ENCODE measurements around the gene CHRM2.

Gene CHRM2

DNA sequence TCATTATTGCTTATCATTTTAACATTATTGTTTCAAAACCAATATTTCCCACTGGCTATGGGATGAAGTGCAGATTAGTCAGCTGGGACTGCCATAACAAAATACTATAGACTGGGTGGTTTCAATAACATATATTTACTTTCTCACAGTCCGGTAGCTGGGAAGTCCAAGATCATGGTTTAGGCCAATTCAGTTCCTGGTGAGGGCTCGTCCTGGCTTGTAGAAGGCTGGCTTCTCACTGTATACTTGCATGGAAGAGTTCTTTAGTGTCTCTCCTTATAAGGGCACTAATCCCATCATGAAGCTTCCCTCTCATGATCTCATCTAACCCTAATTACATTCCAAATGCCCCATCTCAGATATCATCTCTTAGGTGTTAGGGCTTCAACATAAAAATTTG lies 101.3 kb downstream of the CHRM2 start:
- Mint-ChIP-seq H3K27ac (no peak overlapping the region), H3K4me1 (no peaks in the 10 kb centered on the region)

DNA sequence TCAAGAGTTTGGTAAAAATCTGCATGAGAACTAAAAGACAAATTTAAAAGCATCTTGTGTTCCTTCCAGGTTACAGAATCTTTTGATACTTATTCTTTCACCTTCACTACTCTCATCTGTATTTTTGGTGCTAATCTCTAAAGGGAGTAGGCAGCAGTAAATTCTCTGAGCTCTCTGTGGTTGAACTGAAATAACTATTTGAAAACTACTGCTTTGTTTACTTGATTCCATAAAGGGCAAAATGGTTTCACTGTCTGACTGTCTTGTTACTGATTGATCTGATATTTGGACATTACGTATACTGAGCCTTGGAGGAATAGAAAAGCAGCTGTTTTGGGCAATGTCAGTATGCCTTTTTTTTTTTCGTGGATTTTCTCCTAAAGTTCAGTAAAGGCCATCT lies 103.3 kb downstream of the CHRM2 start:
- DNase-seq (no peak), ATAC-seq (no peak)
- Mint-ChIP-seq H3K4me1 (no peaks in the 10 kb centered on the region), H3K27ac (no peak overlapping the region), H3K9me3 (peaks cover 4 to 13% of the 10 kb centered on the region in 2 donors), H3K27me3 (no peaks in the 10 kb centered on the region), H3K4me3 (no peak overlapping the region)

More for the DNA sequence above, 101.3 kb downstream of the CHRM2 start:
- Mint-ChIP-seq H3K27me3 (no peaks in the 10 kb centered on the region), H3K4me3 (no peak overlapping the region), H3K9me3 (peaks cover 4 to 9% of the 10 kb centered on the region in 2 donors)
- ATAC-seq (no peak), DNase-seq (no peak)

DNA sequence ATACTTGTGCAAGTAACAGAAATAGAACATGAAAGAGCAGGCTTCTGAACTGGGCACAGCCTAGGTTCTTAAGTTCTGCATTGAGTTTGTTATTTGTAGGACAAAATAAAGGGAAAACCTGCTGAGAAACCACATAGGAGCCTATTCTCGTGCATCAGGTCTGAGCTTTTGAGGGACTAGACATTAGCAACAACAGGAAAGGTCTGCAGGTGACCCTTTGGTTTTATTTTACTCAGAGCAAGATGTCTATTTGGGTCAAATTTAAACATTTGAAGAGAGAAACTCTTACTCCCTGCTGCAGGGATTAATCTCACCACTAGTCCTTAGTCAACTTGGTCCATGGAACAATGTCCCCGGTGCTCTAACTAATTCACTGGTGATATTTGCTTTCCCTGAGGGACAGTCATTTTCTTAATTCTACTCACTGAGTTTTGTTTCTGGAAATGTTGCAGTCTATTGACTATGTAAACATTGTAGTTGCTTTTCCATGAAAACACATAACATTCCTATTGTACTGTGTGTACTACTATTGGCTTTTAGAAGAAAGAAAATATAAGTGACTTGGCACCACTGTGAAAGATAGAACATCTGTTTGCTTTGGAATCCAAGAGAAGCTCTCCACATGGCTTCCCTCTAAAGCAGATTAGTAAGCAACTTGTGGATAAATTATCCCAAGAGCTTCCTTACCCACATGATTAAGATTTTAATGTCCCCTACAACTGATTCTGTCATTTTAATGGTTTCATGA lies 108.2 kb downstream of the CHRM2 start:
- no peak overlapping the region for H3K27ac Mint-ChIP-seq
- H3K27me3 Mint-ChIP-seq: no peaks in the 10 kb centered on the region
- peaks cover 13% of the 10 kb centered on the region in 2 donors for H3K9me3 Mint-ChIP-seq
- H3K4me1 Mint-ChIP-seq: no peaks in the 10 kb centered on the region
- no peak for DNase-seq
- ATAC-seq: no peak
- no peak overlapping the region for H3K4me3 Mint-ChIP-seq

DNA sequence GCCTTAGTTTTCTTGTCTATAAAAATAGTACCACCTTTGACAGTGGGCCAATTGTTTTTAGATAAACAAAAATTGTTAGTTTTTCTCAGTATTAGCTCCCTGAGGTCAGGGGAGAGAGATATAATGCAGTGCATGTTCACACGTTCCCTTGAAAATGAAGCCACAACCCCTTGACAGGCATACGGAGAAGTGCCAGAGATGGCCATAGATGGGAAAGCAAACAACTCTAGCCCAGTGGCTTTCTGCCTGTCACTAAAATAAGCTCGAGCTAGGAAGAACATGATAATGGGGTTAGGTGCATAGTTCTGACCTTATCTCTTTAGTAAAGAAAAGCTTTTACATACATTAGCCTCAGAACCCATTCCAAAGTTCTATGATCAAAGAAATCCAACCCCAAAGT lies 124.9 kb downstream of the CHRM2 start:
- Mint-ChIP-seq H3K27me3 (no peaks in the 10 kb centered on the region), H3K27ac (no peak overlapping the region), H3K4me1 (no peaks in the 10 kb centered on the region), H3K9me3 (peaks cover 0 to 19% of the 10 kb centered on the region in 2 donors), H3K4me3 (no peak overlapping the region)
- no peak for DNase-seq
- no peak for ATAC-seq

GRCh38 chr7:136997735-136998134 lies 129.3 kb downstream of the CHRM2 start:
- no peak for ATAC-seq
- Mint-ChIP-seq H3K4me1 (no peaks in the 10 kb centered on the region), H3K27me3 (no peaks in the 10 kb centered on the region), H3K27ac (no peak overlapping the region), H3K9me3 (peaks cover 0 to 7% of the 10 kb centered on the region in 2 donors), H3K4me3 (no peak overlapping the region)
- DNase-seq: no peak

- Mint-ChIP-seq H3K27ac (no peak overlapping the region), H3K4me3 (no peak overlapping the region), H3K4me1 (no peaks in the 10 kb centered on the region), H3K27me3 (no peaks in the 10 kb centered on the region), H3K9me3 (peaks cover 3 to 8% of the 10 kb centered on the region in 2 donors)
- ATAC-seq: no peak
- DNase-seq: no peak
These were observed 130.0 kb downstream of the CHRM2 start for GRCh38 chr7:136998495-136998894.

DNA sequence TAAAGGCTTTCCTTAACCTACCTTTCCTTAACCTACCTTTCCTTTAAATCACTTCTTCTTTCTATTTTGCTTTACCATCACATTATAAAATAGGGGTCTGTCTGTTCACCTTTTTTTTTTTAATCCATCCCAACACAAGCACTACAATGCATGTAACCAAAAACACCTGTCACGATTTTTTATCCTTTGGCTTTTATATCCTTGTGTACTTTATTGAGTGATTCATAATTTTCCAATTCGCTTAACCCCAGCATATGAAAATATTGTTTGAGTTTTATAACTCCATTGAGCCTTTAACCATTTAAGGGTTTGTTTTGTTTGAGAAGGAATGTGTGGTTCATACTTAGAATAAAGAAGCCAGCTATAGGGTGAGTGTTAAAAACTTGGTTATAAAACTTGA lies 132.2 kb downstream of the CHRM2 start:
- Mint-ChIP-seq H3K27ac (no peak overlapping the region), H3K27me3 (no peaks in the 10 kb centered on the region), H3K9me3 (peaks cover 4 to 19% of the 10 kb centered on the region in 2 donors), H3K4me3 (no peak overlapping the region), H3K4me1 (no peaks in the 10 kb centered on the region)
- no peak for DNase-seq
- no peak for ATAC-seq

- H3K27me3 Mint-ChIP-seq: no peaks in the 10 kb centered on the region
- H3K9me3 Mint-ChIP-seq: peaks cover 4 to 19% of the 10 kb centered on the region in 2 donors
- no peak overlapping the region for H3K4me3 Mint-ChIP-seq
- H3K27ac Mint-ChIP-seq: no peak overlapping the region
- no peaks in the 10 kb centered on the region for H3K4me1 Mint-ChIP-seq
- ATAC-seq: no peak
- DNase-seq: no peak
These were observed 132.6 kb downstream of the CHRM2 start for GRCh38 chr7:137001041-137001440.

DNA sequence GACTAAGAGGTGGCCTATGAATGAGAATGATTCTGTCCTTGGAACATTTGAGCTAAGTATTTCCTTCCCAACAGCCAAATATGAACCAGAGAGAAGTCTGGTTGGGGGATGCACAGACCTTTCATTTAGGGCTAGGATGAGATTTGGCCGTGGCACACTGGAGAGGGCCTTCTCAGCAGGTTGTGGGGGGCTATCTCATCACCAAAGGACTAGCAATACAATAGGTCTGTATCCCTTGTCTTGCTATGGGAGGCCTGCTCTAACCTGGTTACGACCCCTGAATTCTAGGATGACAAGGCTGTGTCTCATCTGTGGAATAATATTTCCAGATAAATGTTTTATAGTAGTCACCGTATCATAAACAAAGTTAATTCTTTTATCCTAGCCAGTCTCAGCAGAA lies 133.0 kb downstream of the CHRM2 start:
- no peaks in the 10 kb centered on the region for H3K4me1 Mint-ChIP-seq
- DNase-seq (no peak), ATAC-seq (no peak)
- no peaks in the 10 kb centered on the region for H3K27me3 Mint-ChIP-seq
- H3K27ac Mint-ChIP-seq: no peak overlapping the region
- H3K4me3 Mint-ChIP-seq: no peak overlapping the region
- peaks cover 4 to 19% of the 10 kb centered on the region in 2 donors for H3K9me3 Mint-ChIP-seq

- Mint-ChIP-seq H3K27me3 (no peaks in the 10 kb centered on the region), H3K4me3 (no peak overlapping the region), H3K4me1 (no peaks in the 10 kb centered on the region), H3K27ac (no peak overlapping the region), H3K9me3 (peaks cover 4 to 15% of the 10 kb centered on the region in 2 donors)
- ATAC-seq: no peak
- no peak for DNase-seq
These were observed 134.6 kb downstream of the CHRM2 start for GRCh38 chr7:137003086-137003485.

DNA sequence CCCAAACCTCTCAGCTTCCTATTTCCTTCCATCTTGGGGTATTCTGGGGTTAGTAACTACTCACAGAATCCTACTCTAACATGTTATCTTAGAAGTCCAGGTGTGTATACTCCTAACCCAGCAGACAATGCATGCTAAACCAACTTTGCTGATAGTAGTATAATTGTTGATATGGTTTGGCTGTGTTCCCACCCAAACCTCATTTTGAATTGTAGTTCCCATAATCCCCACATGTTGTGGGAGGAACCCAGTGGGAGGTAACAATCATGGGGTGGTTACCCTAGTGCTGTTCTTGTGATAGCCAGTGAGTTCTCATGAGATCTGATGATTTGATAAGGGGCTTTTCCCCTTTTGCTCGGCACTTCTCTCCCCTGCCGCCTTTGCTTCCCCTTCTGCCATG lies 135.1 kb downstream of the CHRM2 start:
- DNase-seq (no peak), ATAC-seq (no peak)
- Mint-ChIP-seq H3K4me1 (no peaks in the 10 kb centered on the region), H3K9me3 (peaks cover 4 to 12% of the 10 kb centered on the region in 2 donors), H3K27me3 (no peaks in the 10 kb centered on the region), H3K4me3 (no peak overlapping the region), H3K27ac (no peak overlapping the region)

DNA sequence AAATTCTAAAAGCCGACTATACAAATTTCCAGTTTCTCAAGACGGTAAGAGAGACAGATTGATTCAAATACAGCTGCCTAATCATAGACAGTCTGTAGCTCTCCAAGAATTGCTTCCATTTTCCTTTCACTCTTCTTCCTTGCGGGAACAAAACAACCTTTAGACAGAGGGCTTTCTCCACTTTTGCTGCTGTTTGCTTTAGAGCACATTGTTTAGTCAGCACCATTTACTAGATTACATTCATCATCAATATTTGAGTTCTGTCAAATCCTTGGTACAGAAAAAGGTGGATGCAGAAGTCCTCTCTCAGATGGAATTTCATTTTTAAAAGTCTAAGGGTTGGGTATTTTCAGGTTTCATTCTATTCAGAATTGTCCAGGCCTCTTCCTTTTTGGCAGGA lies 137.4 kb downstream of the CHRM2 start:
- DNase-seq: no peak
- Mint-ChIP-seq H3K4me3 (no peak overlapping the region), H3K4me1 (no peaks in the 10 kb centered on the region), H3K9me3 (peaks cover 4 to 12% of the 10 kb centered on the region in 2 donors), H3K27me3 (no peaks in the 10 kb centered on the region), H3K27ac (no peak overlapping the region)
- ATAC-seq: no peak

GRCh38 chr7:137006293-137006692 lies 137.8 kb downstream of the CHRM2 start:
- no peak overlapping the region for H3K4me3 Mint-ChIP-seq
- DNase-seq (no peak), ATAC-seq (no peak)
- H3K4me1 Mint-ChIP-seq: no peaks in the 10 kb centered on the region
- no peaks in the 10 kb centered on the region for H3K27me3 Mint-ChIP-seq
- H3K27ac Mint-ChIP-seq: no peak overlapping the region
- H3K9me3 Mint-ChIP-seq: peaks cover 4 to 12% of the 10 kb centered on the region in 2 donors

DNA sequence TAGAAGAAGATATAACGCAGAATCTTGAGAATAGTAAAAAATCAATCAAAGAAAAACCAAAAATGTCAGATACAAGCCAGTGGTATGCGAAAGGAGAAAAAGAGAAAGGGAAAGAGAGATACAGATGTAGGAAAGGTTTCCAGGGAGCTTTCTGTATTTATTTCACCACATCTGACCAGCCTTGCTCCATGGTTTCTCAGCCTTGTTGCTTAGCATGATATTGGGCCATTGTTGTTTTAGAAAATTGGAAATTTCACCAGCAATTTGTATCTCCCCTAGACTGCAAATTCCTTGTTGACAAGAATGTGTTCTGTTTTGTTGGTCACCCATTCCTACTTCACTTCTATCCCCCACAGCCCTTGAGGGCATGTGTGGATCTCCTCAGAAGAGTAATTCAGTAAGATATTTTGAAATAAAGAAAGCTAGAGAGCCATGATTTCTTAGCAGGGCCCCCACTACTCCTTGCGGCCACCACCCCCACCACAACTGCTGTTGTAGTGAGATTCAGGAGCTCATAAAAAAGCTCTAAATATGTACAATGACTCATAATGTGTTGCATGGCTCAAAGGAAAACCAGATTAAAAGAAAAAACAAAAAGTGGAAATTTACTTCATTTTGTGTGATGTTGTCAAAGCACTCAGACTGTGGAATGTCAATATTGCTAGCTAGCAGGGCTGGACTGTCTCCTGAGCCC lies 138.7 kb downstream of the CHRM2 start:
- H3K27ac Mint-ChIP-seq: no peak overlapping the region
- no peaks in the 10 kb centered on the region for H3K27me3 Mint-ChIP-seq
- no peak for ATAC-seq
- no peaks in the 10 kb centered on the region for H3K4me1 Mint-ChIP-seq
- peaks cover 4 to 12% of the 10 kb centered on the region in 2 donors for H3K9me3 Mint-ChIP-seq
- no peak for DNase-seq
- no peak overlapping the region for H3K4me3 Mint-ChIP-seq

GRCh38 chr7:137009404-137009803 lies 141.0 kb downstream of the CHRM2 start:
- Mint-ChIP-seq H3K27ac (no peak overlapping the region), H3K27me3 (no peaks in the 10 kb centered on the region), H3K4me1 (no peaks in the 10 kb centered on the region), H3K4me3 (no peak overlapping the region), H3K9me3 (peaks cover 0 to 2% of the 10 kb centered on the region in 2 donors)
- ATAC-seq (no peak), DNase-seq (no peak)

- H3K27me3 Mint-ChIP-seq: no peaks in the 10 kb centered on the region
- no peak overlapping the region for H3K27ac Mint-ChIP-seq
- DNase-seq: no peak
- peaks cover 0 to 8% of the 10 kb centered on the region in 2 donors for H3K9me3 Mint-ChIP-seq
- ATAC-seq: no peak
- H3K4me1 Mint-ChIP-seq: no peaks in the 10 kb centered on the region
- no peak overlapping the region for H3K4me3 Mint-ChIP-seq
These were observed 146.6 kb downstream of the CHRM2 start for GRCh38 chr7:137015015-137015414.

Measured in stimulated activated naive CD8-positive, alpha-beta T cell treated with anti-CD3 and anti-CD28 coated beads, Interleukin-15, amount 100 ng/mL, for 72 hours (primary cell).